MM.1S (cell line): ENCODE data around the gene TRMT10B.

Source experiments
- EZH2 ChIP-seq: fragments of 300-600 bp; sonication (generic); optimal IDR thresholded peaks from 2 replicates; pipeline ENCODE3; 2017; ENCODE audit warnings: low read depth, mild to moderate bottlenecking, antibody characterized with exemption, low read length, mixed read lengths
- TF ChIP-seq, protein P1 (sequence below): fragments of 300-600 bp; sonication (generic); IDR thresholded peaks from 2 replicates; pipeline ENCODE4 v1.5.1; 2016; ENCODE audit warnings: antibody characterized with exemption, low read length, mixed read lengths

DNA sequence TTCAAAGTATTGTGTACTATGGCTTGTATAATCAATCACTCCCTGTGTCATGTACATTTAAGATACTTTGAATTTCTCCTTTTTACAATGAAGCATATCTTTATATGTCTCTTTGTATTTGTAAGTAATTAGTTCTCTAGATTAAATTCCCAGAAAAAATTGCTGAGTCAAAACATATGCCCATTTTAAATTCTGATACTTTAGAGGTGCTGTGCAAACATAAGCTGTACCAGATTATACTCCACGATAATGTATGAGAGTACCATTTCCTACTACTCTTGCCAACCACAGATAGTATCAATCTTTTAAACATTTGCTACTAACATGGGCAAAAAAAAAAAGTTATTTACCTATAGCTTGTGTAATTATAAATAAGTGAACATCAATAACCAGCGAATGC, 65.2 kb downstream of the TRMT10B start:
- TF ChIP-seq EZH2 = no peak
- TF ChIP-seq, protein P1, sequence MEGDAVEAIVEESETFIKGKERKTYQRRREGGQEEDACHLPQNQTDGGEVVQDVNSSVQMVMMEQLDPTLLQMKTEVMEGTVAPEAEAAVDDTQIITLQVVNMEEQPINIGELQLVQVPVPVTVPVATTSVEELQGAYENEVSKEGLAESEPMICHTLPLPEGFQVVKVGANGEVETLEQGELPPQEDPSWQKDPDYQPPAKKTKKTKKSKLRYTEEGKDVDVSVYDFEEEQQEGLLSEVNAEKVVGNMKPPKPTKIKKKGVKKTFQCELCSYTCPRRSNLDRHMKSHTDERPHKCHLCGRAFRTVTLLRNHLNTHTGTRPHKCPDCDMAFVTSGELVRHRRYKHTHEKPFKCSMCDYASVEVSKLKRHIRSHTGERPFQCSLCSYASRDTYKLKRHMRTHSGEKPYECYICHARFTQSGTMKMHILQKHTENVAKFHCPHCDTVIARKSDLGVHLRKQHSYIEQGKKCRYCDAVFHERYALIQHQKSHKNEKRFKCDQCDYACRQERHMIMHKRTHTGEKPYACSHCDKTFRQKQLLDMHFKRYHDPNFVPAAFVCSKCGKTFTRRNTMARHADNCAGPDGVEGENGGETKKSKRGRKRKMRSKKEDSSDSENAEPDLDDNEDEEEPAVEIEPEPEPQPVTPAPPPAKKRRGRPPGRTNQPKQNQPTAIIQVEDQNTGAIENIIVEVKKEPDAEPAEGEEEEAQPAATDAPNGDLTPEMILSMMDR = no peak
